Measurements from ENCODE around the gene SDHAF3.
"Not testable (repeated sequence)": the region's sequence is repeated elsewhere in the genome, so short reads cannot be mapped to it uniquely, and the experiment has no call there.

The SDHAF3 gene

GRCh38 chr7:97123115-97123514, 5.6 kb downstream of the SDHAF3 start:
- not testable (repeated sequence) for DNase-seq (ENCODE audit: low read depth in 2 of 2, low spot score in 1 of 2)

GRCh38 chr7:97126483-97127171, 9.1 kb downstream of the SDHAF3 start:
- DNase-seq (ENCODE audit: low read depth in 2 of 2, low spot score in 1 of 2): no peak

GRCh38 chr7:97128736-97129135, 11.2 kb downstream of the SDHAF3 start:
- no peak for DNase-seq (ENCODE audit: low read depth in 2 of 2, low spot score in 1 of 2)

DNA sequence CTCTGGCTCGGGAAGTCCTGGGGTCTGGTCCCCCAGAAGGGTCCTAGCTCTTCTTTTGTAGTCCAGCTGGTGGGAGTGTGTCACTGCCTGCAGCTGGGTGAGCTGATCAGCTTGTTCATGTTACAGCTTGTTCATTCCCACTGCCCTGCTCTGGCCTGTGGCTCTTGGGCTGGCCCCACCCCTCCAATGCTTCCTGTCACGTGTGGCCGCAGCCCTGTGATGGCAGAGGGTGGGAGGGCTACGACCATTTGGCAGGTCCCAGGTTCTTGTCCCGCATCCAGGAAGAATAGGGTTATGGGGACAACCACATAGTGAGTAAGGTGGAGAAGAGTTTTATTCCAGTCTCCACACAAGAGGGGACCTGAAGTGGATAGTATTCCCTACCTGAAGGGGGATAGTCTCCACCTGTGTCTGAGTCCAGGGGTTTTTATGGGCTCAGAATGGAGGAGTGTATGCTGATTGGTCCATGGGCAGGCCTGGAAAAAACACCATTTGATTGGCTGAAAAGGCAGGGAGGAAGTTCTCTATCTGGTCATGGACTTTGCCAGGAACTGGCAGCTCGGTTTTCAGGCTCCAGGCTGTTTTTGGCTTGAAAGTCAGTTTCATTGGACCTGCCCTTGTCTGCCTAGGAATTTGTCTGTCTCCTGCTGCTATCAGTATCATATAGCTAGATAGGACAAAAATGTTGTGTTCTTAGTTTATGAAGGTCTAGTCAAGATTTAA, 13.1 kb downstream of the SDHAF3 start:
- DNase-seq (ENCODE audit: low read depth in 2 of 2, low spot score in 1 of 2): no peak

DNA sequence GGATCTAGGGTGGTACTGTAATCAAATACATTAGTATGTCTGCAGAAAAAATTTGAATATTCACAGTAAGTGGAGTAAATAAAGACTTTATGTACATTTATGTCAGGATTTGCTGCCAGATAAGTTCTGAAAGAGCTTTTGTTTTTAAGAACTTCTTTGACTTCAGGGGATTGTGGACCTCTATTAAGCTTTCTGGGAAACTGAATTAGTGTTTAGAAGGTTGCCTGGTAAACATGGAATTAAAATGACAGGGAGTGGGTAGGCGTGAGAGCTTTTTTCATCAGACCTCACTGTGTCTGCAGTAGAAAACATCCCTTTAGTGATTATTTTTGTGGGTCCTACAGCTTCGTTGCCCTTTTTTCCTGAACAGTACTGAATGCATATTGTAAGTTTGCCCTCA, 15.7 kb downstream of the SDHAF3 start:
- DNase-seq (ENCODE audit: low read depth in 2 of 2, low spot score in 1 of 2): no peak

DNA sequence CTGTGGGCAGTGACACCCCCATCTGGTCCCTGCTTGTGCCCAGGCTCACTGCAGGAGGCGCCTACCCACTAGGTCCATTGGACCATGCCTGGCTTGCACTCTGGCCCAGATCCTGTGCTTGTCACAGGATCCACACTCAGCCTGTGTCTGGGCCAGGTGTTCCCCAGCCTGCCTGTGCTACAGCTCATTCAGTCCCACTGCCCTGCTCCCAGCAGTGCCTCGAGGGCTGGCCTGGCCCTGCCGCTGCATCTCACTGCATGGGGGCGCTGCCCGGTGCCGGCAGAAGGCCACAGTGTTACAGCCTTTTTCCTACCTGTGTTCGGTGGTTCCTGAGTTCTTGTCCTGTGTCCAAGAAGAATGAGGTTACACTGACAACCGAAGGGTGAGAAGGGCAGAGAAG, 21.3 kb downstream of the SDHAF3 start:
- no peak for DNase-seq (ENCODE audit: low read depth in 2 of 2, low spot score in 1 of 2)

- no peak for DNase-seq (ENCODE audit: low read depth in 2 of 2, low spot score in 1 of 2)
Measured at GRCh38 chr7:97145068-97145467, 27.6 kb downstream of the SDHAF3 start.

DNA sequence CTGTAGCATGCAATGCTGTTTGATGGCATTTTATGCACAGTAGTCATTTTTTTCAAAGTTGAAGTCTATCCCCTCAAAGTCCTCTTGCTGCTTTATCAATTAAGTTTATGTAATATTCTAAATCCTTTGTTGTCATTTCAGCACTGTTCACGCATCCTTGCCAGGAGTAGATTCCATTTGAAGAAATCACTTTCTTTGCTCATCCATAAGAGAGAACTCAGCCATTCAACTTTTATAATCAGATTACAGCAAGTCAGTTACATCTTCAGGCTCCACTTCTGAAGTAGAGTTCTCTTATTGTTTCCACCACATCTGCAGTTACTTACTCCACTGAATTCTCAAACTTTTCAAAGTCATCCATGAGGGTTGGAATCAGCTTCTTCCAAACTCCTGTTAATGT, 32.3 kb downstream of the SDHAF3 start:
- no peak for DNase-seq (ENCODE audit: low read depth in 2 of 2, low spot score in 1 of 2)

- DNase-seq (ENCODE audit: low read depth in 2 of 2, low spot score in 1 of 2): no peak
Measured at GRCh38 chr7:97155897-97156418, 38.5 kb downstream of the SDHAF3 start.

GRCh38 chr7:97159984-97160383, 42.5 kb downstream of the SDHAF3 start:
- DNase-seq (ENCODE audit: low read depth in 2 of 2, low spot score in 1 of 2): not testable (repeated sequence)

DNA sequence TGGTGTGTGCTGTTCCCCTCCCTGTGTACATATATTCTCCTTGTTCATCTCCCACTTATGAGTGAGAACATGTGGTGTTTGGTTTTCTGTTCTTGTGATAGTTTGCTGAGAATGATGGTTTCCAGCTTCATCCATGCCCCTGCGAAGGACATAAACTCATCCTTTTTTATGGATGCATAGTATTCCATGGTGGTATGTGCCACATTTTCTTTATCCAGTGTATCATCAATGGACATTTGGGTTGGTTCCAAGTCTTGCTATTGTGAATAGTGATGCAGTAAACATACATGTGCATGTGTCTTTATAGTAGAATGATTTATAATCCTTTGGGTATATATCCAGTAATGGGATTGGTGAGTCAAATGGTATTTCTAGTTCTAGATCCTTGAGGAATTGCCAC, 44.1 kb downstream of the SDHAF3 start:
- DNase-seq (ENCODE audit: low read depth in 2 of 2, low spot score in 1 of 2): not testable (repeated sequence)

DNA sequence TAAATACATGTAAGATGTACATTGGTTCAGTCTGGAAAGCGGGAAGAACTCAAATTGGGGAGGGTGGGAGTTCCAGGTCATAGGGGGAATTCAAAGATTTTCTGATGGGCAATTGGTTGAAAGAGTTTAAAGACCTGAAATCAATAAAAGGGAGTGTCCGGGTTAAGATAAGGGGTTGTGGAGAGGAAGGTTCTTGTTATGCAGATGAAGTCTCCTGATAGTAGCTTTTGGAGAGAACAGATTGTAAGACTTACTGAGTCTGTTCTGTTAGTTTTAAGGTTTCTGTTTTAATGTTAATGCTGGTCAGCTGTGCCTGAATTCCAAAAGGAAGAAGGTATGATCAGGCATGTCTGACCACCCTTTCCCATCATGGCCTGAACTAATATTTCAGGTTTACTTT, 48.8 kb downstream of the SDHAF3 start:
- no peak for DNase-seq (ENCODE audit: low read depth in 2 of 2, low spot score in 1 of 2)

GRCh38 chr7:97167176-97167575, 49.7 kb downstream of the SDHAF3 start:
- DNase-seq (ENCODE audit: low read depth in 2 of 2, low spot score in 1 of 2): no peak

DNA sequence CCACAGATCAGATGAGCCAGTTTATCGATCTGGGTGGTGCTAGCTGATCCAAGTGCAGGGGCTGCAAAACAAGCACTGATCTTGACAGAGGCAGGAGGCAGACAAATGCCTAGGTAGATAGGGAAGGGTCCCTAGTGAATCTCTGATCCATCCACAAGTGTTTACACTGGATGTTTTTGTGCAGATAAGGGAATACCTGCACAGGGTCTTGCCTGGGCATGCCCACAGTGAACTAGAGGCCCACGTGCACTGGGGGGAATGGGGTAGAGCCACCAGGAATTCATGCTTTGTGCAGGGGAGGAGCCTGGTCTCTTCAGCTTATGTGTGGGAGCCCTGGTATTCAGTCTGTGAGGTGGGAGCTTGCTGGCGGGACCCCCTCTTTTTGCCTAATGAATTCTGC, 50.3 kb downstream of the SDHAF3 start:
- no peak for DNase-seq (ENCODE audit: low read depth in 2 of 2, low spot score in 1 of 2)

- no peak for DNase-seq (ENCODE audit: low read depth in 2 of 2, low spot score in 1 of 2)
Measured at GRCh38 chr7:97174303-97174702, 56.8 kb downstream of the SDHAF3 start.

DNA sequence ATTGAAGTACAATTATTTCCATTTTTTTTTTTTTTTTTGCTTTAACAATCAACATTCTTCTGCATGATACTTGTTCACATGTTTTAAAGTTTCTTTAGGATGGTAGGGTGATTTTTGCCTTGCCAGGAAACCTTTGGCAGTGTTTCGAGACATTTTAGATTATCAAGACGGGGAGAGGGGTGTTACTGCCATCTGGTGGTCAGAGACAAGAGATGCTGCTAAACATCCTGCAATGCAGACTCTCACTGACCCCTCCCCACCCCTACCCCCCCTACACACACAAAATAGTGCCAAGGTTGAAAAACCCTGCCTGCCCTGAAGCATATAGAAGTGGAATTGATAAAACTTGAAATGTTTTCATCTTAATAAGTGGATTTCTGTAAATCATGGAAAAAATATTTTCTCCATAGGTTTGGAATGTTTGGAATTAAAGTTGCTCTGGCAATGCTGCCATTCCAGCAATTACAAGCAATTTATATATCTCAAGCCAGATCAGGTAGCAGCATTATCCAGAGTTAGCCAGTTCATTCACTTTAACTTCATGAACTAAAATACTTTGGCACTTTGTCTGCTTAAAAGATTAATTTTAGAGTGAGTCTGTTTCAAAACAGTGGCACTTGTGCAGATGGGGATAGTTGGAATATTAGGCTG, 62.1 kb downstream of the SDHAF3 start:
- no peak for DNase-seq (ENCODE audit: low read depth in 2 of 2, low spot score in 1 of 2)

GRCh38 chr7:97187067-97187466, 69.6 kb downstream of the SDHAF3 start:
- no peak for DNase-seq (ENCODE audit: low read depth in 2 of 2, low spot score in 1 of 2)

GRCh38 chr7:97196174-97196573, 78.7 kb downstream of the SDHAF3 start:
- not testable (repeated sequence) for DNase-seq (ENCODE audit: low read depth in 2 of 2, low spot score in 1 of 2)

DNA sequence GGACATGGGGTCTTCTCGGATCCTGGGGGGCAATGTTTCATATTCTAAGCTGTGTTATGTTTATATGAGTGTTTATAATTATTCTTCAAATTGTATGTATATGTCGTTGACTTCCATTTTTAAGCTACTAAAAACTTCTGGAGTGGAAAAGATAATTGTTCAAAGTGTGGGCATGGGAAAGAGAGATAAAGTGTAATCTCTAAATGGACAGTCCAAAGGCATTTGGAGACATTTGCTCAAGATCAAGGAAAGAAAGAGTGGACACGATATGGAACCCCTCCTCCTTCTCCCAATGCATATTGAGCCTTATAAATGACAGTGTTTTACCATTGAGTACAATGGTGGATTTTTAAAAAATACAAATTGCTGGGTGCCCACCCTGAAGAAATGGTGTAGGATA, 81.1 kb downstream of the SDHAF3 start:
- no peak for DNase-seq (ENCODE audit: low read depth in 2 of 2, low spot score in 1 of 2)

- no peak for DNase-seq (ENCODE audit: low read depth in 2 of 2, low spot score in 1 of 2)
Measured at GRCh38 chr7:97200018-97200417, 82.5 kb downstream of the SDHAF3 start.

GRCh38 chr7:97203957-97204356, 86.5 kb downstream of the SDHAF3 start:
- no peak for DNase-seq (ENCODE audit: low read depth in 2 of 2, low spot score in 1 of 2)

GRCh38 chr7:97204821-97205220, 87.3 kb downstream of the SDHAF3 start:
- DNase-seq (ENCODE audit: low read depth in 2 of 2, low spot score in 1 of 2): no peak

All from stimulated activated CD8-positive, alpha-beta memory T cell treated with anti-CD3 and anti-CD28 coated beads, Interleukin-4, amount 100 ng/mL, for 4 hours (primary cell).